GM21619 (cell line): ENCODE measurements around the gene WWTR1.
A peak's percentile ranks its signal among the peaks of the same experiment; 100 is the strongest.

Source experiments
- ATAC-seq: cut with Tn5 transposase; IDR thresholded peaks from one replicate; pipeline ENCODE4 v1.9.1; 2021; ENCODE audit not compliant: unreplicated experiment

Gene WWTR1

GRCh38 chr3:149596134-149596770 is 61.6 kb downstream of the WWTR1 start:
- no peak for ATAC-seq

GRCh38 chr3:149593418-149594160 is 64.2 kb downstream of the WWTR1 start:
- ATAC-seq: no peak

GRCh38 chr3:149592758-149593240 is 65.0 kb downstream of the WWTR1 start:
- ATAC-seq: no peak

- ATAC-seq: no peak
Observed at GRCh38 chr3:149590691-149591441, 67.0 kb downstream of the WWTR1 start.

- ATAC-seq: no peak
Observed at GRCh38 chr3:149589332-149589731, 68.5 kb downstream of the WWTR1 start.

GRCh38 chr3:149588909-149589308 is 68.9 kb downstream of the WWTR1 start:
- ATAC-seq: no peak

GRCh38 chr3:149587383-149587782 is 70.4 kb downstream of the WWTR1 start:
- no peak for ATAC-seq

- no peak for ATAC-seq
Observed at GRCh38 chr3:149586871-149587270, 71.0 kb downstream of the WWTR1 start.

- ATAC-seq: peak; percentile 83
Observed at GRCh38 chr3:149585401-149585726, 72.5 kb downstream of the WWTR1 start.

- ATAC-seq: no peak
Observed at GRCh38 chr3:149583921-149584635, 73.7 kb downstream of the WWTR1 start.

- no peak for ATAC-seq
Observed at GRCh38 chr3:149582395-149582794, 75.4 kb downstream of the WWTR1 start.

- ATAC-seq: no peak
Observed at GRCh38 chr3:149581681-149582370, 76.0 kb downstream of the WWTR1 start.

- no peak for ATAC-seq
Observed at GRCh38 chr3:149581248-149581647, 76.6 kb downstream of the WWTR1 start.

GRCh38 chr3:149579838-149580542 is 77.8 kb downstream of the WWTR1 start:
- ATAC-seq: no peak

GRCh38 chr3:149579161-149579560 is 78.7 kb downstream of the WWTR1 start:
- ATAC-seq: no peak

- ATAC-seq: no peak
Observed at GRCh38 chr3:149577801-149578200, 80.0 kb downstream of the WWTR1 start.

- peak; percentile 42 for ATAC-seq
Observed at GRCh38 chr3:149575961-149576564, 81.8 kb downstream of the WWTR1 start.

- no peak for ATAC-seq
Observed at GRCh38 chr3:149575213-149575960, 82.4 kb downstream of the WWTR1 start.
